Right hindlimb (tissue), 1 donor: Measurements from ENCODE around the gene VWA3A.
"Not testable (repeated sequence)": the region's sequence is repeated elsewhere in the genome, so short reads cannot be mapped to it uniquely, and the experiment has no call there.

Experiments
- DNase-seq: peaks from one replicate; pipeline ENCODE4 v3.0.0-alpha.2; 2018

VWA3A gene

GRCh38 chr16:22188267-22188594, 95.9 kb downstream of the VWA3A start:
- no peak for DNase-seq

DNA sequence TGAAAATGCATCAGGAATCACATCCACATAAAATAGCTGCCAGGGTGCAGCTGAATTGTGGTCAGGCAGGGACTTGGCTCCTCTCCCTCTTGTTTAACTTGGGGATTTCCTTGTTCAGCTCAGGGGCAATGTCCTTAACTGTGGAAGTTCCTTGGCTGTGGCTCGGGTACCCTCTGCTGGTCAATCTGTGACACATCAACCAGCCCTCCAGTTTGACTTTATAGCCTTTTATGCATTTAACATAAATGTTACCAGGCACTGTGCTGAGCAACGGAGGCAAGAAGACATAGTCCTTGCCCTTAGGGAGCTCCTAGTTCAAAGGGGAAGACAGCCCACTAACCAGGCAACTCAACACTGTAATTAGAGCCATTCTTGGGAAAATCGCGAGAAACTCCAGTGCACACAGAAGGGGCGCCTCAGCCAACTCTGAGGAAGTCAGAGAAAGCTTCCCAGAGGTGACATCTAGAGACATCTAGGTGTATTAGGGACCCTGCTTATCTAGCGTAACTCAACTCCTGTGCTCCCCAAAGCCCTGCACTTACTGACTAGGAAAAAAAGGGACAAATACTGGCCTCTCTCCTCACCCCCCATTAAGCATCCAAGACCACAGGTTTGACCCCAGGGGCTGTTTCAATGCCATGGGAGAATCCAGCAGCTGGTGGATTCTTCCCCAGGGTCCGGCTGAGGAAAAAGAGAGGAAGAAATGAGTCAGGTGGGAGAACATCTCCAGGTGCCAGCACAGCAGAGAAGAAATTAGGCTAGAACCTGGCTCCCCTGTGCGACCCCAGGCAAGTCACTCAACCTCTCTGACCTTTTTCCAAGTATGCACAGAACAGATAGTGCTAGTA, 96.5 kb downstream of the VWA3A start:
- peak; percentile 80 for DNase-seq

GRCh38 chr16:22189473-22190080, 97.2 kb downstream of the VWA3A start:
- DNase-seq = peak; percentile 70

- no peak for DNase-seq
Measured at GRCh38 chr16:22190081-22190775, 97.9 kb downstream of the VWA3A start.

GRCh38 chr16:22190776-22191531, 98.6 kb downstream of the VWA3A start:
- peak; percentile 100 for DNase-seq

GRCh38 chr16:22191532-22192260, 99.4 kb downstream of the VWA3A start:
- no peak for DNase-seq

GRCh38 chr16:22192261-22193062, 100.1 kb downstream of the VWA3A start:
- DNase-seq = peak; percentile 90

DNA sequence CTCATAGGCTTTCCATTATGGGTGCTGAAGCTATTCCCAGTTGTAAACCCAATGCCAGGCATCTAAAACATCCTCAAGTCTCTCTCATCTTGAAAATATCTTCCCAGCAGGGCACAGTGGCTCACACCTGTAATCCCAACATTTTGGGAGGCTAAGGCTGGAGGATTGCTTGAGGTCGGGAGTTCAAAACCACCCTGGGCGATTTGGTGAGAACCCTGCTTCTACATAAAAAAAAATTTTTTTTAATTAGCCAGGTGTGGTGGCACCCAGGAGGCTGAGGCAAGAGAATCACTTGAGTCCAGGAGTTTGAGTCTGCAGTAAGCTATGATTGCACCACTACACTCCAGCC, 100.7 kb downstream of the VWA3A start:
- no peak for DNase-seq

DNA sequence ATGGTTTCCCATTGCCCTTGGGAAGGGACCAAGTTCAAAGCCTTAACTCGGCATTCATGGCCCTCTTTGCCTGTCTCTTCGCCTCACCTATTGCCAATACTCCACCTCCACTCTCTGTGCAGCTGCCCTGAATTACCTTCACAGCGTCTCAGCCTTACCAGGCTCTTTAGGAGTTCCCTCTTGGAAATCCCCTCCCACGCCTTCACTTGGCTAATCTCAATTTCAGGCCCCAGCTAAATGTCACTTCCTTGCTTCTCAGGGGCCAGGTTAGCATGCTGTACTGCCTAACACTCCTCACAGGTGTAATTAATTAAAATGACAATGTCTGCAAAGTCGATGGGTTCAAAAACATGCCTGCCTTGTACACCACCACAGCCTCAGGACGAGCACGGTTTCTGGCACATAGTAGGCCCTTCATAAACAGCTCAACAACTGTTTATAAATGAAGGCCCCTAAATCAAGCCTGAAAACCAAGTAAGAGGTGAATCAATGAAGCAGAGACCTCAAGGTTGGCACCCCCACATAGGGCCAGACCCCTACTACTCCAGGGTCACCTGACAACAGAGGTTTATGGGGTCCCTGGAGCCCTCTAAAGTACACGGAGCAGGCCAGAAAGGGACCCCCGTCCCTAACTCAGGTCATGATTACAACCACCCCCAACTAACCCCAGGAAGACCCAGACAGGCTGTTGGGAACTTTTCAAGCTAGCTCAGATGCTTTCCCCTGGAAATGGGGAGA, 102.5 kb downstream of the VWA3A start:
- no peak for DNase-seq

- DNase-seq = no peak
Measured at GRCh38 chr16:22195445-22195694, 103.0 kb downstream of the VWA3A start.

- peak; percentile 96 for DNase-seq
Measured at GRCh38 chr16:22195695-22196558, 103.6 kb downstream of the VWA3A start.

DNA sequence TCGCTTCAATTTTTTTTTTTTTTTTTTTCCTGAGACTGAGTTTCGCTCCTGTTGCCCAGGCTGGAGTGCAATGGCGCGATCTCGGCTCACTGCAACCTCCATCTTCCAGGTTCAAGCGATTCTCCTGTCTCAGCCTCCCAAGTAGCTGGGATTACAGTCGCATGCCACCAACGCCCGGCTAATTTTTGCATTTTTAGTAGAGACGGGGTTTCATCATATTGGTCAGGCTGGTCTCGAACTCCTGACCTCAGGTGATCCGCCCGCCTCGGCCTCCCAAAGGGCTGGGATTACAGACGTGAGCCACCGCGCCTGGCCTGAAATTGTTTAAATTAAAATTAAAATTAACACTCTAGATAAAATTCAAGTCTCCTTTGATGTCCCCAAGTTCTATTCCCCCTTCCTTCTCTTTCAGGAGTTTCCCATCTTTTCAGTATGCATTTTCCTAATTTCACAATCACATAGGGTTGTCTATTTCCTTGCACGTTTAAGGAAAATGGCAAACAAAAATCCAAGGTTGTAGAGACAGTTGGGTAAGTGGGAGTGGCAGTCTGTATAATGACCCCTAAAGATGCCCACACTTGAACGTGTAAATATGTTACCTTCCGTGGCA, 104.3 kb downstream of the VWA3A start:
- not testable (repeated sequence) for DNase-seq

DNA sequence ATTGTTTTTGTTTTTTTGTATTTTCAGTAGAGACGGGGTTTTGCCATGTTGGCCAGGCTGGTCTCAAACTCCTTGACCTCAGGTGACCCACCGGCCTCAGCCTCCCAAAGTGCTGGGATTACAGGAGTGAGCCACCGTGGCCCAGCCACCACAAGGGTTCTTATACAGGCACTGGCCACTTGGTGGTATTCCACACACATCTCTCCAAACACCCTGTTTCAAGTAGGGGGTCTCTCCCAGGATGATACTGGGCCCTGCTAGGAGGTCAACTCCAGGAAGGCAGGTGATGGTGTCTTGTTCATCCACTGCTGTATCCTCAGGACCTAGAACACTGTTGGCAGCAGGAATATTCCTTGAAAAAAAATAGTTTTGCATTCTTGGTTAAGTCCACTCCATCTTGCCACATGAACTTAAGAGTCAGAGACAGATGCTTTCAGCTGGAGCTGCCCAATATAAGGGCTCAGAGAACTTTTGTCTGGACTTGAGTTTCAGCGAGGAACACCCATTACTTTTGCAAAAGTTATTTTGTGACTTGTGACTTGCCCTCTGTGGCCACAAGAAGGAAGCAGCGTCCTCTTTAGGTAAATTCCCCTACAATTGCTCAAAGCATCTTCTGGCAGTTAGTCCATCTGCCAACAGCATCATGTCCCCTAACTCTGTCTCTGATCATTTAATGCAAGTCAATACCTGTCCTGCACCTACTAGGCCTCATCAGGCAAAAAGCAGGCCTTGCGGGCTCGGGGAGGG, 106.4 kb downstream of the VWA3A start:
- no peak for DNase-seq

DNA sequence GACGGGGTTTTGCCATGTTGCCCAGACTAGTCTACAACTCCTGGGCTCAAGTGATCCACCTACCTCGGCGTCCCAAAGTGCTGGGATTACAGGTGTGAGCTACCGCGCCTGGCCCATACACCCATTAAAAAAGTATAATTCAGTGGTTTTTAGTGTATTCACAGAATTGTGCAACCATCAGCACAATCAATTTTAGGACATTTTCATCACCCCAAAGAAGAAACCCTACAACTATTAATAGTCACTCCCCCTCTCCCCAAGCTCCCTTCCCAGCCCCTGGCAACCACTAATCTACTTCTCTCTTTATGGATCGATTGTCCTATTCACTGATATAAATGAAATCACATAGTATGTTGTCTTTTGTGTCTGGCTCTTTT, 109.9 kb downstream of the VWA3A start:
- no peak for DNase-seq

DNA sequence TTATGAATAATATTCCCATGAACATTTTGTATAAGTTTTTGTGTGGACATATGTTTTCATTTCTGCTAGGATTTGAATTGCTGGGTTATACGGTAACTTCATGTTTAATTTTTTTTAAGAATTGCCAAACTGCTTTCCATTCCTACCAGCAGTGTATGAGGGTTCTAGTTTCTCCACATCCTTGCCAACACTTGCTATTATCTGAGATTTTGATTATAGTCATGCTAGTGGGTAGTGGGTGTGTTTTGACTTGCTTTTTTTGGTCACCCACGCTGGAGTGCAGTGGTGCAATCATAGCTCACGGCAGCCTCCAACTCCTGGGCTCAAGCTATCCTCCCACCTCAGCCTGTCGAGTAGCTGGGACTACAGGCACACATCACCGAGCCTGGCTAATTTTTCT, 110.8 kb downstream of the VWA3A start:
- no peak for DNase-seq

GRCh38 chr16:22204091-22204655, 111.8 kb downstream of the VWA3A start:
- no peak for DNase-seq

GRCh38 chr16:22205577-22206012, 113.3 kb downstream of the VWA3A start:
- no peak for DNase-seq

DNA sequence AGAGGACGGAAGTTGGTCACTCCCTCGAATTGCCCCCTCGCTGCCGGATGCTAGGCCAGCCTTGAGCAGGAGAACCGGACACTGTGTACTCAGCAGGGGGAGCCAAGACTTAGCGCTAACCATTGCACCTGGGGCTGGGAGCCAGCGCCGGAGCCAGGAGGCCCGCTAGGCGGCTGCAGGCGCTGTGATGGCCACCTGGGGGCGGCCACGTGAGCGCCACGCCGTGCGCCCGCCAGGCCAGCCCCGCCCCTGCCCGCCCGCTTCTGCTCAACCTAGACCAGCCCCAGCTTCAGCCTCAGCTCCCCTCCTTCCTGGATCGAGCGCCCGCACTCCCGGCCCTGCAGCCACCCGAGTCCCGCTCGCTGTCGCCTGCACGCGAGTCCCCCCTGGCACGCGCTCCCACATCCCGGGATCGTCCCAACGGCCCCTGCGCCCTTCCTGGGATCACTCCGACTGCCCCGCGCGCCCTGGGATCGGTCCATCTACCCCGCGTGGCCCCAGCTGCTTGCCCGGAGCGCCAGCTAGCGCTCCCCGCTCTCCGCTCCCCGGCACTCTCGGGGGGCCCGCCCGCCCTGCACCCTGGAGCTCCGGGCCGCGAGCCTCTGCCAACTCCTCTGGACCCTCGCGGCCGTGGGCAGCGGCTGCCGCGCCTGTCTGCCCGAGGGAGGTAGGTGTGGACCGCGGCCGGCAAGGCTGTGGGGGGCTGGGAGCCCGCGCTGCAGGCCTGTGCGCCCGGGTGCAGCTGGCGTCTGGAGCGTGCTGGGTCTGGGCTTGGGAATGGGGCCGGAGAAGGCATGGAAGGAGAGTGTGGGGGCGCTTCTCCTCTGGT, 113.9 kb downstream of the VWA3A start, which contains the start of gene EEF2K:
Gene EEF2K, plus strand, starts transcription at position 266 of the 829 bp plus-strand sequence. CDS start 19,452 bp downstream, outside the sequence.
- peak; percentile 95 for DNase-seq
